Measurements from ENCODE around the gene DDX55.
"Not testable (repeated sequence)": the region's sequence is repeated elsewhere in the genome, so short reads cannot be mapped to it uniquely, and the experiment has no call there.

The DDX55 gene

GRCh38 chr12:123602651-123603195 is 824 bp downstream of the DDX55 start:
- Histone ChIP-seq H3K9me2 (replicated peaks; ENCODE audit: insufficient read depth, low read length) (no peaks in the 10 kb centered on the region), H3K27ac (ENCODE audit: low read depth, low read length) (peak overlapping the region; percentile 76), H3K9ac (ENCODE audit: low read length) (peak overlapping the region; percentile 99), H3F3A (ENCODE audit: insufficient read depth) (peaks cover 19% of the 10 kb centered on the region), H2AFZ (ENCODE audit: low read depth, low read length, severe bottlenecking) (peak overlapping the region; percentile 60), H3K36me3 (ENCODE audit: low read length) (peaks cover 17% of the 10 kb centered on the region; the same call in 1 of the 2 replicates), H3K4me2 (ENCODE audit: low read depth, low read length, poor library complexity, severe bottlenecking) (peak overlapping the region; percentile 74), H3K79me2 (ENCODE audit: insufficient read depth, low read length) (peaks cover 52% of the 10 kb centered on the region), H3K9me3 (ENCODE audit: insufficient read depth, low read length) (no peaks in the 10 kb centered on the region), H3K27me3 (ENCODE audit: low read length) (no peaks in the 10 kb centered on the region), H4K20me1 (ENCODE audit: low read depth, low read length) (no peaks in the 10 kb centered on the region; the same call in 1 of the 2 replicates), H3K4me3 (ENCODE audit: insufficient read depth, low read length, poor library complexity, severe bottlenecking) (peak overlapping the region; percentile 86)
- TF ChIP-seq EZH2phosphoT487 (conservative IDR thresholded peaks at IDR 0.05; ENCODE audit: low read length) = no peak
- TF ChIP-seq, protein P1, sequence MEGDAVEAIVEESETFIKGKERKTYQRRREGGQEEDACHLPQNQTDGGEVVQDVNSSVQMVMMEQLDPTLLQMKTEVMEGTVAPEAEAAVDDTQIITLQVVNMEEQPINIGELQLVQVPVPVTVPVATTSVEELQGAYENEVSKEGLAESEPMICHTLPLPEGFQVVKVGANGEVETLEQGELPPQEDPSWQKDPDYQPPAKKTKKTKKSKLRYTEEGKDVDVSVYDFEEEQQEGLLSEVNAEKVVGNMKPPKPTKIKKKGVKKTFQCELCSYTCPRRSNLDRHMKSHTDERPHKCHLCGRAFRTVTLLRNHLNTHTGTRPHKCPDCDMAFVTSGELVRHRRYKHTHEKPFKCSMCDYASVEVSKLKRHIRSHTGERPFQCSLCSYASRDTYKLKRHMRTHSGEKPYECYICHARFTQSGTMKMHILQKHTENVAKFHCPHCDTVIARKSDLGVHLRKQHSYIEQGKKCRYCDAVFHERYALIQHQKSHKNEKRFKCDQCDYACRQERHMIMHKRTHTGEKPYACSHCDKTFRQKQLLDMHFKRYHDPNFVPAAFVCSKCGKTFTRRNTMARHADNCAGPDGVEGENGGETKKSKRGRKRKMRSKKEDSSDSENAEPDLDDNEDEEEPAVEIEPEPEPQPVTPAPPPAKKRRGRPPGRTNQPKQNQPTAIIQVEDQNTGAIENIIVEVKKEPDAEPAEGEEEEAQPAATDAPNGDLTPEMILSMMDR (IDR thresholded peaks at IDR 0.05; ENCODE audit: insufficient read depth, low read length, poor library complexity, severe bottlenecking) = no peak

- not testable (repeated sequence) for H3K9me2 ChIP-seq (replicated peaks; ENCODE audit: insufficient read depth, low read length); H4K20me1 ChIP-seq (ENCODE audit: low read depth, low read length); H2AFZ ChIP-seq (ENCODE audit: low read depth, low read length, severe bottlenecking); H3K27me3 ChIP-seq (ENCODE audit: low read length); H3K9me3 ChIP-seq (ENCODE audit: insufficient read depth, low read length); H3K27ac ChIP-seq (ENCODE audit: low read depth, low read length); H3K4me3 ChIP-seq (ENCODE audit: insufficient read depth, low read length, poor library complexity, severe bottlenecking)
- Histone ChIP-seq H3F3A (ENCODE audit: insufficient read depth) (peaks cover 11% of the 10 kb centered on the region), H3K9ac (ENCODE audit: low read length) (peak overlapping the region; percentile 99; the same call in 1 of the 2 replicates), H3K4me2 (ENCODE audit: low read depth, low read length, poor library complexity, severe bottlenecking) (peak overlapping the region; percentile 74), H3K36me3 (ENCODE audit: low read length) (peaks cover 15% of the 10 kb centered on the region; the same call in 1 of the 2 replicates), H3K79me2 (ENCODE audit: insufficient read depth, low read length) (peaks cover 55% of the 10 kb centered on the region)
These were observed 1.6 kb downstream of the DDX55 start for GRCh38 chr12:123603495-123603894.

- H3K4me3 ChIP-seq (ENCODE audit: insufficient read depth, low read length, poor library complexity, severe bottlenecking) = no peak overlapping the region
- no peaks in the 10 kb centered on the region for H3K27me3 ChIP-seq (ENCODE audit: low read length)
- no peaks in the 10 kb centered on the region; the same call in 1 of the 2 replicates for H4K20me1 ChIP-seq (ENCODE audit: low read depth, low read length)
- peaks cover 43% of the 10 kb centered on the region for H3K36me3 ChIP-seq (ENCODE audit: low read length)
- no peaks in the 10 kb centered on the region for H3K9me2 ChIP-seq (replicated peaks; ENCODE audit: insufficient read depth, low read length)
- H3K79me2 ChIP-seq (ENCODE audit: insufficient read depth, low read length) = peaks cover 47% of the 10 kb centered on the region
- H3K4me2 ChIP-seq (ENCODE audit: low read depth, low read length, poor library complexity, severe bottlenecking) = no peak overlapping the region
- no peak overlapping the region for H2AFZ ChIP-seq (ENCODE audit: low read depth, low read length, severe bottlenecking)
- no peak overlapping the region for H3K27ac ChIP-seq (ENCODE audit: low read depth, low read length)
- TF ChIP-seq, protein P1 (IDR thresholded peaks at IDR 0.05; ENCODE audit: insufficient read depth, low read length, poor library complexity, severe bottlenecking) = no peak
- TF ChIP-seq EZH2phosphoT487 (conservative IDR thresholded peaks at IDR 0.05; ENCODE audit: low read length) = no peak
- H3F3A ChIP-seq (ENCODE audit: insufficient read depth) = no peaks in the 10 kb centered on the region
- H3K9ac ChIP-seq (ENCODE audit: low read length) = no peak overlapping the region
- H3K9me3 ChIP-seq (ENCODE audit: insufficient read depth, low read length) = no peaks in the 10 kb centered on the region
These were observed 5.9 kb downstream of the DDX55 start for GRCh38 chr12:123607756-123608155.

GRCh38 chr12:123608182-123608581 is 6.3 kb downstream of the DDX55 start:
- TF ChIP-seq, protein P1 (IDR thresholded peaks at IDR 0.05; ENCODE audit: insufficient read depth, low read length, poor library complexity, severe bottlenecking) = no peak
- no peak for TF ChIP-seq EZH2phosphoT487 (conservative IDR thresholded peaks at IDR 0.05; ENCODE audit: low read length)
- no peak overlapping the region for H2AFZ ChIP-seq (ENCODE audit: low read depth, low read length, severe bottlenecking)
- no peaks in the 10 kb centered on the region for H3F3A ChIP-seq (ENCODE audit: insufficient read depth)
- H4K20me1 ChIP-seq (ENCODE audit: low read depth, low read length) = no peaks in the 10 kb centered on the region; the same call in 1 of the 2 replicates
- H3K79me2 ChIP-seq (ENCODE audit: insufficient read depth, low read length) = peaks cover 43% of the 10 kb centered on the region
- H3K9ac ChIP-seq (ENCODE audit: low read length) = no peak overlapping the region
- H3K27ac ChIP-seq (ENCODE audit: low read depth, low read length) = no peak overlapping the region
- no peaks in the 10 kb centered on the region for H3K9me3 ChIP-seq (ENCODE audit: insufficient read depth, low read length)
- no peak overlapping the region for H3K4me2 ChIP-seq (ENCODE audit: low read depth, low read length, poor library complexity, severe bottlenecking)
- H3K4me3 ChIP-seq (ENCODE audit: insufficient read depth, low read length, poor library complexity, severe bottlenecking) = no peak overlapping the region
- H3K27me3 ChIP-seq (ENCODE audit: low read length) = no peaks in the 10 kb centered on the region
- H3K36me3 ChIP-seq (ENCODE audit: low read length) = peaks cover 47% of the 10 kb centered on the region
- H3K9me2 ChIP-seq (replicated peaks; ENCODE audit: insufficient read depth, low read length) = no peaks in the 10 kb centered on the region

All from SU-DHL-6 (cell line).